GM21367 (cell line): ENCODE measurements around the gene PRELID3B.

ENCODE experiments used
- ATAC-seq: cut with Tn5 transposase; IDR thresholded peaks from one replicate; pipeline ENCODE4 v1.9.1; 2021; ENCODE audit not compliant: unreplicated experiment

PRELID3B gene

GRCh38 chr20:58996226-58996611, 46.4 kb downstream of the PRELID3B start:
- ATAC-seq, result no peak

- no peak for ATAC-seq
Measured at GRCh38 chr20:58995461-58996225, 46.9 kb downstream of the PRELID3B start.

- ATAC-seq, result no peak
Measured at GRCh38 chr20:58994390-58995159, 48.0 kb downstream of the PRELID3B start.

- no peak for ATAC-seq
Measured at GRCh38 chr20:58993332-58994248, 49.0 kb downstream of the PRELID3B start.

GRCh38 chr20:58992911-58993310, 49.7 kb downstream of the PRELID3B start:
- no peak for ATAC-seq

GRCh38 chr20:58991715-58992114, 50.9 kb downstream of the PRELID3B start:
- no peak for ATAC-seq

GRCh38 chr20:58990651-58991445, 51.7 kb downstream of the PRELID3B start:
- ATAC-seq, result no peak

- ATAC-seq, result no peak
Measured at GRCh38 chr20:58989196-58989595, 53.4 kb downstream of the PRELID3B start.

- no peak for ATAC-seq
Measured at GRCh38 chr20:58988565-58988882, 54.1 kb downstream of the PRELID3B start.

- no peak for ATAC-seq
Measured at GRCh38 chr20:58987790-58988564, 54.6 kb downstream of the PRELID3B start.

- ATAC-seq, result no peak
Measured at GRCh38 chr20:58986968-58987517, 55.5 kb downstream of the PRELID3B start.

- no peak for ATAC-seq
Measured at GRCh38 chr20:58986286-58986967, 56.2 kb downstream of the PRELID3B start.

- no peak for ATAC-seq
Measured at GRCh38 chr20:58985656-58986055, 56.9 kb downstream of the PRELID3B start.

GRCh38 chr20:58984691-58985090, 57.9 kb downstream of the PRELID3B start:
- no peak for ATAC-seq
